ENCODE data around the gene WDHD1.

DNA sequence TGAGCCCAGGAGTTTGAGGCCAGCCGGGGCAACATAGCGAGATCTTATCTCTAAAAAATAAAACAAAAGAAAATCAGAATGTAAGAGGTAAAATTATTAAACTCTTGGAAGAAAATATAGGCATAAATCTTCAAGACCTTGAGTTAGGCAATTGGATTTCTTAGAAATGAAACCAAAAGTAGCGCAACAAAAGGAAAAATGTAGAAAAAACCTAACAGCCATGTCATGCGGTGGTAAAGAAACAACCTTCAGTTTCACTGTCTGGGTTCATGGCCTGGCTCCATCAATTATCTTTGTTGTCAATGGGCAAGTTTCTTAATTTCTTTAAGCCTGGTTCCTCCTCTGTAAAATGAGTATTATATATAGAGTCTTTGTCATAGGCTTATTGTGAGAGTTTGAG lies 118.7 kb downstream of the WDHD1 start:
- TF ChIP-seq, protein P1, sequence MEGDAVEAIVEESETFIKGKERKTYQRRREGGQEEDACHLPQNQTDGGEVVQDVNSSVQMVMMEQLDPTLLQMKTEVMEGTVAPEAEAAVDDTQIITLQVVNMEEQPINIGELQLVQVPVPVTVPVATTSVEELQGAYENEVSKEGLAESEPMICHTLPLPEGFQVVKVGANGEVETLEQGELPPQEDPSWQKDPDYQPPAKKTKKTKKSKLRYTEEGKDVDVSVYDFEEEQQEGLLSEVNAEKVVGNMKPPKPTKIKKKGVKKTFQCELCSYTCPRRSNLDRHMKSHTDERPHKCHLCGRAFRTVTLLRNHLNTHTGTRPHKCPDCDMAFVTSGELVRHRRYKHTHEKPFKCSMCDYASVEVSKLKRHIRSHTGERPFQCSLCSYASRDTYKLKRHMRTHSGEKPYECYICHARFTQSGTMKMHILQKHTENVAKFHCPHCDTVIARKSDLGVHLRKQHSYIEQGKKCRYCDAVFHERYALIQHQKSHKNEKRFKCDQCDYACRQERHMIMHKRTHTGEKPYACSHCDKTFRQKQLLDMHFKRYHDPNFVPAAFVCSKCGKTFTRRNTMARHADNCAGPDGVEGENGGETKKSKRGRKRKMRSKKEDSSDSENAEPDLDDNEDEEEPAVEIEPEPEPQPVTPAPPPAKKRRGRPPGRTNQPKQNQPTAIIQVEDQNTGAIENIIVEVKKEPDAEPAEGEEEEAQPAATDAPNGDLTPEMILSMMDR (IDR thresholded peaks at IDR 0.05): no peak
- TF ChIP-seq POLR2A (IDR thresholded peaks at IDR 0.05) (no peak), EP300 (IDR thresholded peaks at IDR 0.05) (no peak)

All from upper lobe of left lung (tissue), 4 donors.